ENCODE results near the gene PHF12. TPM values are rescaled to one million over a fixed set of nuclear protein-coding genes. Genes with fewer than 3 reads are reported as not detected.
A peak's percentile ranks its signal among the peaks of the same experiment; 100 is the strongest.

Gene PHF12
- total and polyA plus RNA-seq, 2 donors (not counting 1 experiment from before 2014, with no cell fraction given): 10.1 to 14.2 TPM

DNA sequence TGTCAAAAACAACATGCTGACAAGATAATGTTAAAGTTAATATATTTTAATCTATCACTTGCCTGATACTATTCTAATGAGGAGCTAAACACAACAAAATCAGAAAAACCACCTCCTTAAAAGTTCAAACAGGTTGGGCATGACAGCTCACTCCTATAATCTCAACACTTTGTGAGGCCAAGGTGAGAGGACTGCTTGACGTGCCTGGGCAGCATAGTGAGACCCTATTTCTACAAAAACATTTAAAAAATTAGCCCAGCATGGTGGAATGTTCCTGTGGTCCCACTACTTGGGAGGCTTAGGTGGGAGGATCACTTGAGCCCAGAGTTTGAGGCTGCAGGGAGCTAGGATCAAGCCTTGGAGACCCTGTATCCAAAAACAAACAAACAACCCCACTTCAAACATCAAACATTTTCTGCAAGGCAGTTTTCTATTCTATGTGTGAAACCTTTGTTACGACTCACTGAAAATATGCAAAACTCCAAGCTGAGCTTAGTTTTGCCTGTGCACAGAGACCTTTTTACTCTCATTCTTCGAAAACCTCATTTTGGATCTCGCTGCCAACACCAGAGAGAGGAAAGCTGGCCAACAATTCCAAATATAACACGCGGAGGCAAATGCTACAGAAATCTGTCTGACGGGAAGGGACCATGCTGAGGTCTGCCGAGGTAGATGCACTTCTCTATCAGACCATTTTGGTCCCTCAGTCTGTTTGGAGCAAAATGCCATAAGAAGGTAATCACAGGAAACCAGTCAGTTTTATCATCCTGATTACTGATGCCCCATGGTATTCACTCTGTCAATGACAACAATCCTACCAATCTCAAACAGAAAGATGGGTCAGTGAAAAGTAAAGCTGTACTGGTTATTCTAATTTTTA lies 6.2 kb downstream of the PHF12 start:
- Histone ChIP-seq H4K20me1 (ENCODE audit: control insufficient read depth, extremely low read depth, insufficient read depth, low read length) (no peaks in the 10 kb centered on the region), H3K9me3 (ENCODE audit: control insufficient read depth, insufficient read depth, low read depth, low read length) (no peaks in the 10 kb centered on the region), H3K27me3 (ENCODE audit: control insufficient read depth, insufficient read depth, low read length) (no peaks in the 10 kb centered on the region), H3K9ac (ENCODE audit: insufficient read depth, low read length) (no peak overlapping the region), H3K4me2 (ENCODE audit: extremely low read depth, insufficient read depth, low read length) (peak overlapping the region; percentile 47), H3K4me3 (replicated peaks in 1 of 4; ENCODE audit: control extremely low read depth in 1 of 4, insufficient read depth in 1 of 4, low read depth in 3 of 4, low read length in 4 of 4) (peak overlapping the region in 2 of 4 experiments; percentile 15 to 27), H3K27ac (ENCODE audit: insufficient read depth, low read length) (peak overlapping the region; percentile 49), H2AFZ (ENCODE audit: low read length) (no peak overlapping the region), H3K79me2 (ENCODE audit: control insufficient read depth, insufficient read depth, low read length) (peaks cover 94% of the 10 kb centered on the region), H3K4me1 (ENCODE audit: control insufficient read depth, extremely low read depth, insufficient read depth, low read length) (peaks cover 7% of the 10 kb centered on the region), H3K36me3 (ENCODE audit: control insufficient read depth, insufficient read depth, low read length) (no peaks in the 10 kb centered on the region)
- TF ChIP-seq, protein P1, sequence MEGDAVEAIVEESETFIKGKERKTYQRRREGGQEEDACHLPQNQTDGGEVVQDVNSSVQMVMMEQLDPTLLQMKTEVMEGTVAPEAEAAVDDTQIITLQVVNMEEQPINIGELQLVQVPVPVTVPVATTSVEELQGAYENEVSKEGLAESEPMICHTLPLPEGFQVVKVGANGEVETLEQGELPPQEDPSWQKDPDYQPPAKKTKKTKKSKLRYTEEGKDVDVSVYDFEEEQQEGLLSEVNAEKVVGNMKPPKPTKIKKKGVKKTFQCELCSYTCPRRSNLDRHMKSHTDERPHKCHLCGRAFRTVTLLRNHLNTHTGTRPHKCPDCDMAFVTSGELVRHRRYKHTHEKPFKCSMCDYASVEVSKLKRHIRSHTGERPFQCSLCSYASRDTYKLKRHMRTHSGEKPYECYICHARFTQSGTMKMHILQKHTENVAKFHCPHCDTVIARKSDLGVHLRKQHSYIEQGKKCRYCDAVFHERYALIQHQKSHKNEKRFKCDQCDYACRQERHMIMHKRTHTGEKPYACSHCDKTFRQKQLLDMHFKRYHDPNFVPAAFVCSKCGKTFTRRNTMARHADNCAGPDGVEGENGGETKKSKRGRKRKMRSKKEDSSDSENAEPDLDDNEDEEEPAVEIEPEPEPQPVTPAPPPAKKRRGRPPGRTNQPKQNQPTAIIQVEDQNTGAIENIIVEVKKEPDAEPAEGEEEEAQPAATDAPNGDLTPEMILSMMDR (conservative IDR thresholded peaks at IDR 0.05 in 1 of 2, IDR thresholded peaks at IDR 0.05 in 1 of 2; ENCODE audit: low read depth in 1 of 2, low read length in 2 of 2): no peak
- no peak for TF ChIP-seq EZH2 (IDR thresholded peaks at IDR 0.05; ENCODE audit: low read length, missing control alignments)
- DNase-seq (ENCODE audit: low read depth in 2 of 2): peak in 1 of 2 donors; percentile 74

DNA sequence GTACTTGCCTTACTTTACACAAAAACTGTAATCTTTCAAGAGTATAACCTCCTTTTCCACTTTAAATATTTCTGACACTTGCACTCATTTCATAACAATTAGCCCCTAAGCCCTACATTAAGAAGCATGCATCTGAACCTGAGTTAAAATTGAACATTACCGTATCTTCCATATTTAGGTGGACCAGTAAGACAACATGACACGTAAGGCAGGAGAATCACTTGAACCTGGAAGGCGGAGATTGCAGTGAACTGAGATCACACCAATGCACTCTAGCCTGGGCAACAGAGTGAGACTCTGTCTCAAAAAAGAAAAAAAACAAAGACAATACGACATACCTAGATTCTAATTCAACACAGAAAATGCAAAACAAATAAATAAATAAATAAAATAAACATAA lies 7.0 kb downstream of the PHF12 start:
- no peak for TF ChIP-seq EZH2 (IDR thresholded peaks at IDR 0.05; ENCODE audit: low read length, missing control alignments)
- TF ChIP-seq, protein P1 (conservative IDR thresholded peaks at IDR 0.05 in 1 of 2, IDR thresholded peaks at IDR 0.05 in 1 of 2; ENCODE audit: low read depth in 1 of 2, low read length in 2 of 2): no peak
- no peak overlapping the region for H3K4me3 ChIP-seq (replicated peaks in 1 of 4; ENCODE audit: control extremely low read depth in 1 of 4, insufficient read depth in 1 of 4, low read depth in 3 of 4, low read length in 4 of 4)
- peaks cover 95% of the 10 kb centered on the region for H3K79me2 ChIP-seq (ENCODE audit: control insufficient read depth, insufficient read depth, low read length)
- H3K36me3 ChIP-seq (ENCODE audit: control insufficient read depth, insufficient read depth, low read length): no peaks in the 10 kb centered on the region
- no peaks in the 10 kb centered on the region for H3K27me3 ChIP-seq (ENCODE audit: control insufficient read depth, insufficient read depth, low read length)
- no peaks in the 10 kb centered on the region for H4K20me1 ChIP-seq (ENCODE audit: control insufficient read depth, extremely low read depth, insufficient read depth, low read length)
- no peak overlapping the region for H2AFZ ChIP-seq (ENCODE audit: low read length)
- no peak overlapping the region for H3K9ac ChIP-seq (ENCODE audit: insufficient read depth, low read length)
- no peak for DNase-seq (ENCODE audit: low read depth in 2 of 2)
- no peak overlapping the region for H3K4me2 ChIP-seq (ENCODE audit: extremely low read depth, insufficient read depth, low read length)
- no peak overlapping the region for H3K27ac ChIP-seq (ENCODE audit: insufficient read depth, low read length)
- H3K9me3 ChIP-seq (ENCODE audit: control insufficient read depth, insufficient read depth, low read depth, low read length): no peaks in the 10 kb centered on the region
- H3K4me1 ChIP-seq (ENCODE audit: control insufficient read depth, extremely low read depth, insufficient read depth, low read length): peaks cover 7% of the 10 kb centered on the region

DNA sequence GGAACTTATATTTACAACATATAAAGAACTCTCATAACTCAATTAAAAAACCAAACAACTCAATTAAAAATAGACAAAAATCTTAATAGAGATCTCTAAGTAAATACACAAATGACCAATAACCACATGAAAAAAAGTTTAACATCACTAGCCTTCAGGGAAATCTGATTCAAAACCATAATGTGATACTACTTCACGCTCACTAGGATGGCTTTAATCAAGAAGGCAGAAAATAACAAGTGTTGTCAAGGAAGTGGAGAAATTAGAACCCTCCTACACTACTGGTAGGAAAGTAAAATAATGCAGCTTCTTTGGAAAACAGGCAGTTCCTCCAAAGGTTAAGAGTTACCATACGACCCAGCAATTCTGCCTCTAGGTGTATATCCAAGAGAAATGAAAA lies 8.4 kb downstream of the PHF12 start:
- Histone ChIP-seq H3K27ac (ENCODE audit: insufficient read depth, low read length) (no peak overlapping the region), H4K20me1 (ENCODE audit: control insufficient read depth, extremely low read depth, insufficient read depth, low read length) (no peaks in the 10 kb centered on the region), H3K27me3 (ENCODE audit: control insufficient read depth, insufficient read depth, low read length) (no peaks in the 10 kb centered on the region), H3K4me2 (ENCODE audit: extremely low read depth, insufficient read depth, low read length) (no peak overlapping the region), H3K36me3 (ENCODE audit: control insufficient read depth, insufficient read depth, low read length) (no peaks in the 10 kb centered on the region), H3K4me3 (replicated peaks in 1 of 4; ENCODE audit: control extremely low read depth in 1 of 4, insufficient read depth in 1 of 4, low read depth in 3 of 4, low read length in 4 of 4) (no peak overlapping the region), H3K9me3 (ENCODE audit: control insufficient read depth, insufficient read depth, low read depth, low read length) (no peaks in the 10 kb centered on the region), H2AFZ (ENCODE audit: low read length) (no peak overlapping the region), H3K4me1 (ENCODE audit: control insufficient read depth, extremely low read depth, insufficient read depth, low read length) (peaks cover 8% of the 10 kb centered on the region), H3K9ac (ENCODE audit: insufficient read depth, low read length) (no peak overlapping the region), H3K79me2 (ENCODE audit: control insufficient read depth, insufficient read depth, low read length) (peaks cover 94% of the 10 kb centered on the region)
- no peak for DNase-seq (ENCODE audit: low read depth in 2 of 2)
- TF ChIP-seq, protein P1 (conservative IDR thresholded peaks at IDR 0.05 in 1 of 2, IDR thresholded peaks at IDR 0.05 in 1 of 2; ENCODE audit: low read depth in 1 of 2, low read length in 2 of 2): no peak
- TF ChIP-seq EZH2 (IDR thresholded peaks at IDR 0.05; ENCODE audit: low read length, missing control alignments): no peak
